Amygdala (tissue), 56 donors: Measurements from ENCODE around the gene ITGAX.
"Not testable (repeated sequence)": the region's sequence is repeated elsewhere in the genome, so short reads cannot be mapped to it uniquely, and the experiment has no call there.

ENCODE experiments used
- DNase-seq, 56 donors: peaks; one replicate each; lab custom pipeline; 2025; lab: John Stamatoyannopoulos, UW

ITGAX gene

DNA sequence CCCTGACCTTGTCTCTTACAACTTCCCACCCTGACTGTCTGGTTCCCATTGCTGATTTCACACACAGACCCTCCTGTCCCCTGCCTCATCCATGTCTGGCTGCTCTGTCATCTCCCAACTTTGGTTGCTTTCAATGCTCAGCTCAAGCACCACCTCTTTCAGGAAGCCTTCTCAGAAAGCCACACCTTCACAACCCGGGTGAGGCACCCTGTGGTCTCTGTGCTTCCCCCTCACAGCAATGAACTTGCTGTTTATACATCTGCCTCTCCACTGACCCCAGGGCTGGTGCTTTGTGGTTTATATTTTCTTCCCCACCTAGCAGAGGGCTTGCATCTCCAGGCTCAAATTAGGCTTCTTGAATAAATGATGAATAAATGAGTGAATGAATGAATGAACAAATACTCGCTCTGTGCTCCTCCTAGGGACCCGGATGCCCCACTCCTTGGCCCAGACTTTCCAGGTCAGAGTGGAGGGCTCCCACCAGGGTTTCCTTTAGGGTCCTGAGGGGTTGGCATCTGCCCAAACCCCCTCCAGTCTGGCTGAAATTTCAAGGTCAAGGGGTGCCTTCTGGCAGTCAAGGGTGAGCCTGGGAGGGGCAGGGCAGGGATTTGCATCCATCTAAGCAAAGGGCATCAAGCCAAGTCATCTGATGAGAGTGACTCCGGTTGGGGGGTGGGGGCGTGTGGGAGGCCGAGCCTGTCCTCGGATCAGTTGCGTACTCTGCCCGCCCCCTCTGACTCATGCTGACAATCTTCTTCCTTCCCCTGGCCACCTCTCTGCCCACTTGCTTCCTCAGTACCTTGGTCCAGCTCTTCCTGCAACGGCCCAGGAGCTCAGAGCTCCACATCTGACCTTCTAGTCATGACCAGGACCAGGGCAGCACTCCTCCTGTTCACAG lies at the start of gene ITGAX:
TSS of gene ITGAX (plus strand) at position 783 of the 898 bp plus-strand sequence. CDS start at position 862, 79 bp downstream.
- DNase-seq = peak in 13 of 56 donors; percentile 6 to 52 (median 23)

DNA sequence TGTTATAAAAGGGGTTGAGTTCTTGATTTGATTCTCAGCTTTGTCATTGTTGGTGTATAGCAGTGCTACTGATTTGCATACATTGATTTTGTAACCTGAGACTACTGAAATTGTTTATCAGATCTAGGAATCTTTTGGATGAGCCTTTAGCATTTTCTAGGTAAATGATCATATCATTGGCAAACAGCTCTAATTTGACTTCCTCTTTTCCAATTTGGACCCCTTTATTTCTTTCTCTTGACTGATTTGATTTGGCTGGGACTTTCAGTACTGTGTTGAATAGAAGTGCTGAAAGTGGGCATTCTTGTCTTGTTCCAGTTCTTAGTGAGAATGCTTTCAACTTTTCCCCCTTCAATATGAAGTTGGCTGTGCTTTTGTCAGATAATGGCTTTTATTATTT lies 49.8 kb upstream of the ITGAX start:
- DNase-seq = no peak

GRCh38 chr16:31308381-31308780 lies 46.6 kb upstream of the ITGAX start:
- not testable (repeated sequence) for DNase-seq

DNA sequence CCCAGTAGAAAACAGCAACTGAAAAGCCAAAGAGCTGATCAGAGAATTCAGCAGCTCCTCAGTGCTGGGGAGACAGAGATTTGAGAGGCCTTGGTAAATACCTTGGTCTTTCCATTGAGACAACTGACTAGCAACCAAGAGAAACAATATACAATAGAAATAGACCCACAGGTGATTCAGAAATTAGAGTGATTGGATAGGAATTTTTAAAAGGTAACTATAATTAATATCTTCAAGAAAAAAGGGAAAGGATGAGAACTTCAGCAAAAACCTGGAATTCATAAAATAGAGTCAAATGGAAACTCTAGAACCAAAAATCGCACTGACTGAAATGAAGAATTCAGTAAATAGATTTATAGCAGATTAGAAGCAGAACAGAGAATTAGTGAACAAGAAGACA lies 32.5 kb upstream of the ITGAX start:
- no peak for DNase-seq

DNA sequence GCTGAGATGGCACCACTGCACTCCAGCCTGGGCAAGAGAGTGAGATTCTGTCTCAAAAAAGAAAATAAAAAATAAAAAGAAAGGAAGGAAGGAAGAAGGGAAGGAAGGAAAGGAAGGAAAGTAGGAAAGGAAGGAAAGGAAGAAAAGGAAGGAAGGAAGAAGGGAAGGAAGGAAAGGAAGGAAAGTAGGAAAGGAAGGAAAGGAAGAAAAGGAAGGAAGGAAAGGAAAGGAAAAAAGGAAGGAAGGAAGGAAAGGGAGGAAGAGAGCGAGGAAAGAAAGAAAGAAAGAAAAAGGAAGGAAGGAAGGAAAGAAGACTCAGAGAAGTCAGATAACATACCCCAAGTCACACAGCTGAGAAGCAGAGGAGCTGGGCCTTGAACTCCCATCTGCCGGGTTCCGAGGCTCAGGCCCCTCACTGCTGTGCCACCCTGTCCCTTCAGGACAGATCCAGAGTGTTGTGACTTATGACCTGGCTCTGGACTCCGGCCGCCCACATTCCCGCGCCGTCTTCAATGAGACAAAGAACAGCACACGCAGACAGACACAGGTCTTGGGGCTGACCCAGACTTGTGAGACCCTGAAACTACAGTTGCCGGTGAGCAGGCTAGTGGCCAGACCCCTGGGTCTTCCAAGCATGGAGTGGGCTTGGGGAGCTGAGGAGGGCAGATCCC lies 30.9 kb upstream of the ITGAX start:
- no peak for DNase-seq

- DNase-seq = no peak
These were observed 29.8 kb upstream of the ITGAX start for GRCh38 chr16:31325171-31325570.

DNA sequence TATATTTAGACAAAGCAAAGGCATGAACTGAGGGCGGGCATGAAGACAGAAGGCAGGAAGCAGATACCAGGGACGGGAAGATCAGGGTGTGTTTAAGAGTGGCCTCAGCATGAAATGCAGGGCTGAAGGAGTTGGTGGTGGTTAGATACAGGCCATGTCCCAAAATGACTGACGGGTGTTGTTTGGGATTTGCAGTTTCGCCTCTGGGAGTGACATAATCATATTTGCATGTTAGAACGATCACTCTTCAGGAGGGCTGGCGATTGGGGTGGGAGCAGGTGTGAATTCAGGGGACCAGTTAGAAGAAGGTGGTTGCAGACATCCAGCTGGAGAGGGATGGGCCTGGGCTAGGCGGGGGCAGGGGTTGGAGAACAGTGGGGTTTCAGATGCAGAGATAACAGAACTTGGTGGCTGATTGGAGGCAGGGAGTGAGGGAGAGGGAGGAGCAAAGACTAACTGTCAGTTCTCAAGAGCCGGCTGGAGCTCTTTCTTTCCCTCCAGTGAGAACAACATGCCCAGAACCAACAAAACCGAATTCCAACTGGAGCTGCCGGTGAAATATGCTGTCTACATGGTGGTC lies 27.2 kb upstream of the ITGAX start:
- no peak for DNase-seq

- no peak for DNase-seq
These were observed 26.5 kb upstream of the ITGAX start for GRCh38 chr16:31328322-31329052.

DNA sequence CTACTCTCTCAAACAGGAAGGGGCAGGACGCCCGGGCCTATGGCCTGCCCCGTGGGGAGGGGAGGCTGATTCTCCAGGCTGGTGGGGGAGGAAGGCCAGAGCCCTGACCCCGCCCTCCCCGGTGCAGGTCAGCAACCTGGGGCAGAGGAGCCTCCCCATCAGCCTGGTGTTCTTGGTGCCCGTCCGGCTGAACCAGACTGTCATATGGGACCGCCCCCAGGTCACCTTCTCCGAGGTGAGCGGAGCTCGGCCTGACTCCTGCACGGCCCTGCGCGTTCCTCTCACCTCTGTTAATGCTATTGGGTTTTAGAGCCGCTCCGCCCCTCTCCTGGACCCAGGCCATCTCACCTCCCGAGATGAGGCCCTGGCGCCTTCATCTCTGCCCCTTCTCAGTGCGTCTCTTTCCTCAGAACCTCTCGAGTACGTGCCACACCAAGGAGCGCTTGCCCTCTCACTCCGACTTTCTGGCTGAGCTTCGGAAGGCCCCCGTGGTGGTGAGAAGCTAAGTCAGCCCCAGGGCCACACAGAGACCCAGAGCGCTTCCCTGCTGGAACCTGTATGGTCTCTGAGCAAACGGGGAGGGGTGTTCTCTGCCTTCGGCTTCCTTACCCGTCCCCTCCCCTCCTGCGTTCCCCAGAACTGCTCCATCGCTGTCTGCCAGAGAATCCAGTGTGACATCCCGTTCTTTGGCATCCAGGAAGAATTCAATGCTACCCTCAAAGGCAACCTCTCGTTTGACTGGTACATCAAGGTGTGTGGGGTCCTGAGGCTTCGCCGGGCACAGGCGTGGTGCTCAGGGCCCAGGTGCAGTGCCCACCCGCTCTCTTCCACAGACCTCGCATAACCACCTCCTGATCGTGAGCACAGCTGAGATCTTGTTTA lies 25.1 kb upstream of the ITGAX start:
- DNase-seq = no peak

- no peak for DNase-seq
These were observed 24.5 kb upstream of the ITGAX start for GRCh38 chr16:31330553-31330890.

DNA sequence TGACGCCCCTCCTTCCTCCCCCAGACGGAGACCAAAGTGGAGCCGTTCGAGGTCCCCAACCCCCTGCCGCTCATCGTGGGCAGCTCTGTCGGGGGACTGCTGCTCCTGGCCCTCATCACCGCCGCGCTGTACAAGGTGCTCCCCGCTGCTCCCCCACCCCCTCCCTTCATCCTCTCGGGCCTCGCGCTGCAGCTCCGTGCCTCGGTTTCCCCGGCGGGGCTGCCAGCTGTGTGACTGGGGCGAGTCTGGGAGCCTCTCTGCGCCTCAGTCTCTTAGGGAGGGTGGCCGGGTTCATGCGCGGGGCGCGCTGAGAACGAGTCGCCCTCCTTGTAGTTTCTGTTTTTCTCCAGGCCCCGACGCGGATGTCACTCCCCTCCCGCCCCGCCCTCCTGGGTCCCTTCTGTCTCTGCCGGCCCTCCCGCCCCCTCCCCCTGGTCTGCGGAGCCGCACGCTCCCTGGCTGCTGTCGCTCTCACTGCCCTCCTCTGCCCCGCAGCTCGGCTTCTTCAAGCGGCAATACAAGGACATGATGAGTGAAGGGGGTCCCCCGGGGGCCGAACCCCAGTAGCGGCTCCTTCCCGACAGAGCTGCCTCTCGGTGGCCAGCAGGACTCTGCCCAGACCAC lies 23.7 kb upstream of the ITGAX start:
- no peak for DNase-seq

- DNase-seq = peak in 8 of 56 donors; percentile 23 to 53 (median 38)
These were observed 23.1 kb upstream of the ITGAX start for GRCh38 chr16:31331807-31332301.

- DNase-seq = no peak
These were observed 22.4 kb upstream of the ITGAX start for GRCh38 chr16:31332544-31332943.

GRCh38 chr16:31333686-31334649 lies 21.0 kb upstream of the ITGAX start:
- DNase-seq = no peak

- no peak for DNase-seq
These were observed 20.0 kb upstream of the ITGAX start for GRCh38 chr16:31334934-31335333.

DNA sequence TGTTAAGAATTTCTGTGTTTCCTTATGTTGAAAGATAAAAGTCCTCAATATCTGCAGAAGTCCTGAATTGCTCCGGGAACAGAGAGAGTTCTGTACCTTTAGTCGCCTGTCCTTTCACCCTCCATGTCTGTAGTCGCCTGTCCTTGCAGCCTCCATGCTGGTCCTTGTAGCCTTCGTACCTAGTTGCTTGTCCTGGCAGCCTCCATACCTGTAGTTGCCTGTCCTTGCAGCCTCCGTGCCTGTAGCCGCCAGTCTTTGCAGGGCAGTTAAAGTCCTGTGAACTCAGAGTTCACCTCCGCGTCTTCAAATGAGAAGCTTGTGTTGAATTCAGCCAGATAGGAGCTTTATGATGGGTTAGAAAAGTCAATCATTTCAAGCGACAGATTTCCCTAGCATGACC lies 19.5 kb upstream of the ITGAX start:
- no peak for DNase-seq

GRCh38 chr16:31338166-31338685 lies 16.8 kb upstream of the ITGAX start:
- DNase-seq = not testable (repeated sequence)

- no peak for DNase-seq
These were observed 10.3 kb upstream of the ITGAX start for GRCh38 chr16:31344712-31345111.
